GM20431 (cell line): ENCODE results near the gene SIRPA.

Experiments
- in situ Hi-C: fragments of 300-500 bp; cut with MseI, MboI; formaldehyde crosslinking; loops from one replicate; pipeline ENCODE4 v1.15.0; 2020; ENCODE audit warnings: low sequenced_read_pairs; ENCODE audit not compliant: unreplicated experiment

The SIRPA gene

DNA sequence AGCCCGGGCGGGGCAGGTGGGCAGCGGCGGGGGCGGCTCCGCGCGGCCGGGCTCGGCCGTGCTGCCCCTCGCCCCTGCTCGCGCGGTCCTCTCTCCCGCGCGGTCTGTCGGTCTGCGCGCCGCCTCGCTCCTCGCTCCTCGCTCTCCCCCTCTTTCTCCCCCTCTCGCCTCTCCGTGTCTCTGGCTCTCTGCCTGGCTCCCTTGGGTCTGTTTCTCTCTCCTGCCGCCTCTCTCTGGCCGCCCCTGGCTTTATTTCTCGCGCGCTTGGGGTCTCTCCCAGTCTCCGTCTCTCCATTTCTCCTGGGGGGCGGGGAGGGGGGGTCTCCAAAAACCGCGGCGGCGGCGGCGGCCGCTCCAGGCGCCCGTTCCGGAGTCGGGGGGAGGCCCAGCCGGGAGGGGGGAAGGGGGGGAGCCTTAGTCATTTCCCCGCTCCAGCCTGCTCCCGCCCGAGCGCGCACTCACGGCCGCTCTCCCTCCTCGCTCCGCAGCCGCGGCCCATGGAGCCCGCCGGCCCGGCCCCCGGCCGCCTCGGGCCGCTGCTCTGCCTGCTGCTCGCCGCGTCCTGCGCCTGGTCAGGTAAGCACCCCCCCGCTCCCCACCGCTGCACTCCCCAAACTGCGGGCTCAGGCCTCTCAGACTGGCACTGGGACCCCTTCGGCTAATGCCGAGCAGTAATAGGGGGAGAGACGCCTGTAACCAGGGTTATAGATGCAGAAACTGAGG is at the start of gene SIRPA:
Gene SIRPA (plus strand): TSS at position 457 of the 723 bp plus-strand sequence. CDS start 41 bp downstream, at position 498.
- in situ Hi-C loops = no loop called here

DNA sequence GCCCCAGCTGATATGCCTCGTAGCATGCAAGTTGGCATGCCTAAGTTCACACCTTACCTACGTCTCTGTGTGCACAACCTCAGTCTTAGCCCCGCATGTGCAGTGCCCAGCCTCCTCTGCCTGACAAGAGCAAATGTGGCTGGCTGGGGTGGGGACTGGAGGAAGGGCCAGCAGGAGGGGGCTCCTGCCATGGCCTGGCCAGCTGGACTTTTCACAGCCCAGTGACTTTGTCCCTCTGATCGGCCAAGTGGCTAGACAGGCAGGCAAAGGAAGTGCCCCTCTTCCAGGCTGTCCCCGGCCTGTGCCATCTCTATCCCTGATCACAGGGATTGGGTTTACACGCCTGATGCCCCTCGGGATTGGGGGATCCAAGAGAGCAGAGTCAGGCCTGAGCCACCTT is 49.5 kb upstream of the SIRPA start:
- in situ Hi-C loops = no loop called here

DNA sequence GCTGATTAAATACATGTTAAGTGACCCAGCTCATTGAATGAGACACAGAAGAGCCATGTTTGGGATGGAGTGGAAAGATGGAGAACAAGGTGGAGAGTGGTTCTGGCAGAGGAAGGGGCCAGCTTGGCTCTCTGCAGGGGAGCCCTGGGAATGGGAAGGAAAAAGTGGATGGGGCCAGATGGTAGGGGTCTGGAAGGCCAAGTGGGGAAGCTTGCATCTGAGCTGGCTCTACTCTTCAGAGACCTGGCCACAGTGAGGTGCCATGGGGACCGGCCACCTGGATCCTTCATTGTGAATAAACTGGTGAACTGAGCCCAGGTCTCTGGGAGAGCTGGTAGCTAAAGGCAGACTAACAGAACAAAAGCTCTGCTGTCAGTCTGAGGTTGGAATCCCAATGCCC is 48.9 kb upstream of the SIRPA start:
- in situ Hi-C loops = no loop called here

DNA sequence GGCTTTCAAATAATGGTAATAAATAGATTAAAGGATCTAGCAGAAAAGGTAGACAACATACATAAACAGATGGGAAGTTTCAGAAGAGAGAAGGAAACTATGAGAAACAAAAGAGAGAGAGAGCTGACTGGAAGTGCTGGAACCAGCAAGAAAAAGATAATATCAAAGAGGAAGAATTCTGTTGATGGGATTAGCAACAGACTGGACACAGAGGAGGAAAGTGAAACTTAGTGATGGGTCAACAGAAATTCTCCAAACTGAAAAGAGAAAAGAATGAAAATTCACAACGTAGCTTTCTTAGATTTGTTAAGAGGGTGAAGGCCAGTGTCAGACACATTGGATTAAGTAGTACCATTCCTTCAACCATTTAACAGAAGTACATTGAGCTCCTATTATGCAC is 48.3 kb upstream of the SIRPA start:
- in situ Hi-C loops = no loop called here

DNA sequence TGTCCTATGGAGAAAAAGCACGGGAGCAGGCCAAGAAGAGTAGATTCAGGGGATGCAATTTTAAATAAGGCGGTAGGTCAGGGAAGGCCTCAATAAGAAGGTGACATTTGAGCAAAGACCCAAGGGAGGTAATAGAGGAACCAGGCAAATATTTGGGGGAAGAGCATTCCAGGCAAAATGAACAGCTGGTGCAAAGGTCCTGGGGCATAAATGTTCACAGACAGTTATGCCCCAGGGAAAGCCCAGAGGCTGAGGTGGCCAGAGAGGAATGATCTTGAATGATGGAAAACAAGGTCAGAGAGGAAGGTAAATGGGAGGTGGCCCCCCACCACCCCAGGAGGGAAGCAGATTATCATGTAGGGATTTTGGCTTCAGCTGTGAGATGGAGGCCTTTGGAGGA is 47.4 kb upstream of the SIRPA start:
- in situ Hi-C loops = no loop called here

DNA sequence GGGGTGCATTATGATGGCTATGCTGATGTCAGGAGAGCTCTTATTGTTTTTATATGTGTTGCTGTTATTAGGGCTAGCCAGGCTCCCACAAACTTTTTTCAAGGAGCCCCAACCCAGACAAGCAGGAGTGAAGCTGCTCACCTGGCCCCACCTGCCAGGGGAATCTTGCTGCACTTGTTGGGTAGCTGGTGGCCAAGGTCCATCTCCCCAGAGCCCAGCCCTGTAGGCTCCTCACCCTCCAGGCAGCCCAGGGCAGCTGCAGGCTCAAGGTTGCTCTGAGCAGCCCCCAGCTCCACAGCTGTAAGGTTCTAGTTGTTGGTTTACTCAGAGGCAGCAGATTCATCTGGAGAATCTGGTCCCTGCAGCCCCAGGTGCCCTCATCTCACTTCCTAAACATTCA is 46.8 kb upstream of the SIRPA start:
- in situ Hi-C loops = no loop called here

DNA sequence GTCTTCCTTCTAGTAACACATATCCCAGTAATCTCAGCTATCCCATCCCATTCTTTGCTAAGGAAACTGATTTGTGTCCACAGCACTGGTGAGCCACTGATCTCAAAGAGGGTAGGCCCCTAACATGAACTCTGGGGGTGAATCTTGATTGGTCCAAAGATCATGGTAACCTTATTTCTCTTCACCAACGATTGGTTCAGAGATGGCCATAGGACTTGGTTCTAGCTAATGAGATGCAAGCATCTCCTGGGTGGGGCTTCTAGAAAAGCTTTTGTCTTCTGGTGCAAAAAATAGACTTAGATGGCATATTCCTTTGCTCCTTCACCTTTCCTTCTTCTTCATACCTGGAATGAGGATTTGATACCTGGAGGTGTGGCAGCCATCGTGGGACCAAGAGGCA is 43.8 kb upstream of the SIRPA start:
- in situ Hi-C loops = no loop called here

DNA sequence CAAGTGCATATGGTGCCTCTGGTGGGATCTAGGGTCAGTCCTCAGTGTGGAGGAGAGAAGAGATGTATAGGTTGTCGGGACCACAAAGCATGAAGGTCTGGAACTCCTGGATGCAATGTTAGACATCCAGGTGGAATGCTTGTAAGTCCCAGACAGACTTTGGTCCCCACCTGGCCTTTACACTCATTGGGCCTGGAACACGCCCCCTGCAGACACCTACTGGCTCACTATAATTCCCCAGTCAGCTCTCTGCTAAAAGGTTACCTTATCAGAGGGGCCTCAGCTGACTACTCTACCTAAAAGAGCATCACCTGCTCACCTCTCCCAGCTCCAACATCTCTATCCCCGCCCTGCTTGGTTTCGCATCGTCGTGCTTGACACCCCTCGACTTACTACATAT is 41.7 kb upstream of the SIRPA start:
- in situ Hi-C loops = no loop called here

DNA sequence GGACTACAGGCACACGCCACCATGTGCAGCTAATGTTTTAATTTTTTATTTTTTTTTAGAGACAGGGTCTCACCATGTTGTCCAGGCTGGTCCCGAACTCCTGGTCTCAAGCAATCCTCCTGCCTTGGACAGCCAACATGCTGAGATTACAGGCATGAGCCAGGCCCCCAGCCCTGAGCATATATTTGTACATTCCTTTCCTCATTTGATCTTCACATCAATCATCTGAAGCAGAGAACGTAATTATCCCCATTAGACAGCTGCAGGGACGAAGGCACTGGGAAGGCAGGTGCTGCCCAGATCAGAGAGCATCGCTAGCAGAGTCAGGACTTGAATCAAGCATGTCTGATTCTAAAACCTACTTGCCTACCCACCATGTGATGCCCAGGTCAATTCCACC is 41.0 kb upstream of the SIRPA start:
- in situ Hi-C loops = no loop called here

DNA sequence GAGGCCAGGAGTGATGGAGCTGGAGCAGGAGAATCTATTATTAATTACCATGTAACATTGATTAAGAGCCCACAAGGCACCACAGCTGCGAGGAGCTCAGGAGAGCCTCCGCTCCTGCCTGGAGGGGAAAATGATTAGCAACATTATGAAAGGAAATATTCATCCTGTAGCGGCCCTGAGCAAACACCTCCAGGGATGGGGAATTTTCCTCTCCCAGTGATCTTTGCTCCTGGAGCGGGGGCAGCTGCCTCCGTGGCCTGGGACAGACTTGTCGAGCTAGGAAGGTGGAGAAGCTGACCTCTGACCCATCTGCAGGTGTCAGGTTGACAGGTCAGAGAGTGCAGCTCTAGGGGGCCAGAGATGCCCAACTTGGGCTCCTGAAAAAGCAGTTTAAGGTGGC is 40.1 kb upstream of the SIRPA start:
- in situ Hi-C loops = no loop called here

DNA sequence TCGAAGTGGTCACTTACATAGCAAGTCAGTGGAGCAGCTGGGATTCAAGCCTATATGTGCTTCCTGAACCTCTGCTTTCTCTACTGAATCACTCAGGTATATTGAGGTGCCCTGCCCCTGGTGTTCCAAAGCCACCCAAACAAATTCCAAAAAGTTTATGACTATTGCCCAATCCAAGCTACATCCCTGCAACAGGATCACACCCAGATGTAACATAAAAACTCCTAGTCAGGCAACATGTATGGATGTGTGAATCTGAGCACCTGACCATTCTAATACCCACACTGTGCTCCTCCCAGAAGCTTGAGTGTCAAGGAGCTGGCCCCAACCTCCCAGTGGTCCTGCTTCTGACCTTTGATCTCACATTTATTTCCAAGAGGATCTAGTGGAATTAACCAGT is 39.5 kb upstream of the SIRPA start:
- in situ Hi-C loops = no loop called here

DNA sequence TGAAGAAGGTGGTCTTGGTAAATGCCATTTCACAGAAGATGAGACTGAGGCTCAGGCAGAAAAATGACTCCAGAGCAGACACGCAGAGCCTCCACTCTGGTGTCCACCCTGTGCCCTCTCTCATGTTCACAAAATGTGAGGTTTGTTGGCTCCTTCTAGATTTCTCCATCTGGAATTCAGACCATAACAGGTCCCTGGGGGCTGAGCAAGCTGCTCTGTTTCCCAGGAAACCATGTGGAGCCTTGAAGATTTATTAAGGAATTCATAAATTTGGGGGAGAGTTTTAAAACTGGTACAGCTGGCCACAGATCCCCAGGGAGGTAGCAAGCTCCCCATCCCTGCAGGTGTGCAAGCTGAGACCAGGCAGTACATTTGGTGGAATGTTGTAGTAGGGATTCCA is 38.8 kb upstream of the SIRPA start:
- in situ Hi-C loops = no loop called here

DNA sequence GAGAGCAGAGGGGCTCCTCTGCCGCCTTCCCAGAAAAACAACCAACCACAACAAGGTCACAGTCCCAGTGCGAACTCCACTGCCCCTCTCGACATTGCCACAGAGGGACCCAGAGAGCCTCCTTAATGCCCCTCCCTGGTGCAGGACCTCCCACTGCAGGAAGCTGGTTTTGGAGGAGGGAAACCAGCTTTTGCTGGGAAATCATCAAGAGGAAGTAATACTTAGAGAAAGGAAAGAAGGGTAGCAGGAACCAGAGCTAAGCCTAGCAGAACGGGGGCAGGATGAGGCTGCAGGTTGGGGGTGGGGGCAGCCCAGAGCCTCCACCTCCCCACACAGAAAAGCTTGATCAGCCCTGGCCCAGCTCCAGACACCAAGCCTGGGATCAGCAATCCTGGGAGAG is 37.7 kb upstream of the SIRPA start:
- in situ Hi-C loops = no loop called here

DNA sequence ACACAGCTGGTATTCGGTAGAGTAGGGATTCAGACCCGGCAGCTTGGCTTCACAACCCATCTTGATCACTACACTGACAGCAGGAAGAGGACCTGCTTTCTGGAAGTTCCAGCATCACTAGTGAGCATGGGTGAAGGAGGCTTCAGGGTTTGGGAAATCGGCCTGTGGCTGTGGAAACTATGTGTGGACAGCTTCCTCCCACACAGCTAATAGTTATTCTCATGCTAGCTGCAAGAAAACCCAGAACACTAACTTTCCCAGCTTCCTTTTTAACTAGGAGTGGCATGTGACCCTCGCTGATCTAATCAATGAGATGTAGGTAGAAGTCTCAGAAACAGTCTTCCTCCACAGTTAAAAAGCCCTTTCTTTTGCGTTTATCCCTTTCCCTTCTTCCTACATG is 36.3 kb upstream of the SIRPA start:
- in situ Hi-C loops = no loop called here

DNA sequence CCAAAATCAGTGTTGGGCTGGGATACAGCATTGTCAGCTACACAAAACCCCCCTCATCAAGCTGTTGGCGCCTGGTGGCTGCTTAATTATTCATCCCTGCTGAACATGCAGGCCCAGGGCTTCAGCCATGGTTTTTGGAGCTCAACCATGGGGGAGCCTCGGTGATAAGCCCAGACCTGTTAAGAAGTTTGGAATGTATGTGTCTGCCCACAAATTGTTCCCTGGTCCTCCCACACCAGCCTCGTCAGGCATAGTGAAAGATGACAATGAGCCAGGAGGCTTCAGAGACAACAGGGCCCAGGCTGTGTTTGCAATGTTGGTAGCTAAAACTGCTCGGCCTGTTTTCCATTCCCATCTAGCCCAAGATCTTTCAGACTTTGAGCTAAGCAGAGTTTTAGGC is 34.8 kb upstream of the SIRPA start:
- in situ Hi-C loops = no loop called here

DNA sequence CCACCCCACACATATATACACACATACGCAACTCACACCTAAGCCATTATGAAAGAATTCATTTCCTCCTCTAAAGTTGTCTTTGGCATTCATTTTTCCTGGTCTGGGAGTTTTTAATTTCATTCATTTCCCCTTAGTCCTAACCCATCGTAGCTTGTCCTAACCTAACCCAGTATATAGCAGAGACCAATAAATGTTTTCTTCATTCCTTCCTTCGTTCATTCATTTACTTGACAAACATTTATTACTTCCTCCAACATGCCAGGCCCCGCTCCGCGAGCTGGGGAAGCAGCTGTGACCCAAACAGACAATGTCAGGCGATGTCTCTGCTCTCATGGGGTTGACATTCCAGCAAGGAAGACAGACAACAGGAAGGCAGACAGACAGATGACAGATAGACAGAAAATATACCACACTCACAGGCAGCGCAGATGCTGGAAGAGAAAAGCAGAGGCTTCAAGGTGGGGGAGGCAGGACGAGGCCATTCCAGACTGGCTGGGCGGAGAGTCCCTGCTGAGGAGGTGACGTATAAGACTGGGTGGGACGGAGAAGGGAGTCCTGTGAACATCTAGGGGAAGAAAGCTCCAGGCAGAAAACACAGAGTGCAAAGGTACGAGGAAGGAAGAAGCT is 33.7 kb upstream of the SIRPA start:
- in situ Hi-C loops = no loop called here

DNA sequence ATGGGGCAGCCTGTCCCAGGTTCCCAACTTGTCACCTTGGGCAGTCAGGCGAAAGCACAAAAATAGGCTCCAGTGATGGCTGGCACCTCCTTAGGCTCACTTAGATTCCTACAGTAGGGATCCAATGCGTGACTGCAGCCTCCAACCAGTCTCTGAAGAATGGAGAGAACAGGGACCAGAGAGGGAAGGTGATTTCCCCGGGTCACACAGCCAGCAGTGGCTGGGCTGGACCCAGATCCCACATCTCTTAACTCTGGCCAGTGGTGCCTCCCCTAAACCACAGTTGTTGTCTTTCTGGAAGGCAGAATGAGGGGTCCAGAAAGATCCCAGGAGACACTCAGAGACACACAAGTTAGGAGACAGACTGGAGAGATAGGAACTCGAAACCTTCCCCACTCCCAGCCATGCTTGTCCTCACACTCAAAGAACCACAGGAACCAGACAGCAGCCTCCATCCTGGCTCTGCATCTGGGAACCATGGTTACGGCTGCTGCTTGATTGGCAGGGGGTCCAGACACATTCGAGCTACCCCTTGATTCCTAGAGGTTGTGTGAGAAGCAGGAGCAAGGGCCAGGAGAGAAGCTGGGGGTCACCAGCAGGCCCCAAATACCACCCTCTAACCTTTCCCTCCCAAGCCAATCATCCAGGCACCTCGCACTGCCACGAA is 33.1 kb upstream of the SIRPA start:
- in situ Hi-C loops = no loop called here

DNA sequence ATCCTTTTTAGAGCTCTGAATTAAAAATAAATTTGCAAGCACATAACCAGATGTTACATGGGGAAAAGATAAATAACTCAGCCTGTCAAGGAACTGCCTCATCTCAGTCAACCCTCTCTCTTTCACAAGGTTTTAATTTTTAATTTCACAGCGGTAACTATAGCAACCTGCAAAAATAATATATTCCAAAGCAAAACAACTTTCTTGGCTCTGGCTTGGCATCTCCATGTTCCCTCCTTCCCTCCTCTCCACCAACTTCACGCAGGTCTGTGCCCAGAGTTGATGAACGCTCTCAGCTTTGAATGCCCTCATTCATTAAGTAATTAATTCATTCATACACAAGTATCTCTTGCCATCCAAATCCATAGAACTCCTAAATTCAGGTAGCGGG is 32.5 kb upstream of the SIRPA start:
- in situ Hi-C loops = no loop called here

DNA sequence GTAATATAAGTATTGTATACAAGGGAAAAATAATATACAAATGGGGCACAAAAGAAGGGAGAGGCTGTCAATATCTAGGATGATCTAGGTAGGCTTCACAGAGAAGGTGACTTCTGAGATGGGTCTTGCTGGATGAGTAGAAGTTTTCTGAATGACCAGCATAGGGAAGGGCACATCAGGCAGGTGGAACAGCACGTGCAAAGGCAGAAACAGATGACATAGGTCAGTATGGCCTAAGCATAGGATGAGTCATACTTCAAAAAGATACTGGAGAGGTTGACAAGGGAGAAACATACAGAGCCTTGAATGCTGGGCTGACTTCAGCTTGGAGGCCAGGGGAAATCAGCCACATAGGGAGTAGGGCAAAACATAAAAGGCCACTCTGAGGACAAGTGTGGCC is 31.9 kb upstream of the SIRPA start:
- in situ Hi-C loops = no loop called here

DNA sequence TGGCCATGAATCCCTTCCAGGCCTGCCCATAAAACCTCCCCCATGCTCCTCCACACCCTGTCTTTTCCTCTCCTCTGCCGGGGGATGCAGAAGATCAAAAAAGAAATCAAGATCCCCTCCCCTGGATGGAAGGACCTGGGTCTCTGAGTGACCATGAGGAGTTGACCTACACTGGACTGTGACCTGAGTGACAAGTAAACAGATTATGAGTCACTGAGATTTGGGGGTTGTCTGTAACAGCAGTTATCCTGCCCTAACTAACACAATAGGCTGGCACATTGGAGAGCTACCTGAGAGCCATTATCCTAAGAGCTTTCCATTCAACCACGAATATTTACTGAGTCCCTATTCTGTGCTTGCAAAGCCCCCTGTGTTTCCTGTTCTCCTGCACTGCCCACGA is 28.4 kb upstream of the SIRPA start:
- in situ Hi-C loops = no loop called here

DNA sequence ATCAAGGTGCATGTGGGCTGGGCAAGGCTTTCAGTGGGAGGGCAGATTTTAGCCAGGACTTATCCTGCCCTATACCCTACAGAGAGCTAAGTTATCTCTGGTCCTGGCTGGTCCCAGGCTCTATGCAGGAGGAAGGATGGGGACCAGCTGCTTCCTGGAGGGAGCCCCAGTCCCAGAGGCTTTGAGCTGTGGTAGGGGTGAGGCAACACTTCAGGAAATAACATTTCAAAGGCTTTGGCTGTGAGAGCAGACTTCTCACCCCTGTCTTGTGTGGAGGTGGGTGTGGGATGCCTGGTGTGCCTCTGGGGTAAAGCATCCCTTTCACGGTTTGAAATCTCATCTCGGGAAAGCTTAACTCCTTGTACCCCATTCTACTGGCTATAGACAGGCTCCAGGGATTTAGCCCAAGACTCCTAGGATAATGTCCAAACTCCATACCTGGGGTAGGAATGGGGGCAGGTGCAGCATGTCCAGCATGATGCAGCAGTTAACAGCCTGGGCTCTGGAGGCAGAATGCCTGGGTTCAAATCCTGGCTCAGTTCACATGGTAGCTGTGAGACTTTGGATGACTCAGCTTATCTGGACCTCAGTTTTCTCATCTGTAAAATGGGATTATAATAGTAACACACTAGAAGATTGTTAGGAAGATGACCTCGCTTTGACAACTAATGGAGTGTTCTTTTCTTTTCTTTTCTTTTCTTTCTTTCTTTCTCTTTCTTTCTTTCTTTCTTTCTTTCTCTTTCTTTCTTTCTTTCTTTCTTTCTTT is 27.5 kb upstream of the SIRPA start:
- in situ Hi-C loops = no loop called here
